ENCODE results near the gene NQO2.
A peak's percentile ranks its signal among the peaks of the same experiment; 100 is the strongest.
"Not testable (repeated sequence)": the region's sequence is repeated elsewhere in the genome, so short reads cannot be mapped to it uniquely, and the experiment has no call there.

NQO2 gene

GRCh38 chr6:3014675-3015066 is 15.0 kb downstream of the NQO2 start:
- DNase-seq, result no peak

- DNase-seq, result no peak
Observed at GRCh38 chr6:3015144-3015543, 15.4 kb downstream of the NQO2 start.

- no peak for DNase-seq
Observed at GRCh38 chr6:3016473-3017280, 17.0 kb downstream of the NQO2 start.

GRCh38 chr6:3017304-3017703 is 17.6 kb downstream of the NQO2 start:
- DNase-seq, result no peak

- no peak for DNase-seq
Observed at GRCh38 chr6:3019065-3019464, 19.4 kb downstream of the NQO2 start.

- DNase-seq, result no peak
Observed at GRCh38 chr6:3019749-3020320, 20.1 kb downstream of the NQO2 start.

GRCh38 chr6:3020976-3021598 is 21.4 kb downstream of the NQO2 start:
- DNase-seq, result not testable (repeated sequence)

- DNase-seq, result no peak
Observed at GRCh38 chr6:3022765-3023662, 23.3 kb downstream of the NQO2 start.

- peak; percentile 38 for DNase-seq
Observed at GRCh38 chr6:3023663-3024483, 24.2 kb downstream of the NQO2 start.

GRCh38 chr6:3026791-3027626 is 27.3 kb downstream of the NQO2 start:
- DNase-seq, result peak; percentile 4

- not testable (repeated sequence) for DNase-seq
Observed at GRCh38 chr6:3028156-3028555, 28.5 kb downstream of the NQO2 start.

GRCh38 chr6:3031857-3032640 is 32.4 kb downstream of the NQO2 start:
- DNase-seq, result no peak

GRCh38 chr6:3032986-3033385 is 33.3 kb downstream of the NQO2 start:
- no peak for DNase-seq

- DNase-seq, result no peak
Observed at GRCh38 chr6:3033652-3034051, 34.0 kb downstream of the NQO2 start.

GRCh38 chr6:3035397-3035796 is 35.7 kb downstream of the NQO2 start:
- DNase-seq, result no peak

GRCh38 chr6:3036861-3037637 is 37.4 kb downstream of the NQO2 start:
- no peak for DNase-seq

GRCh38 chr6:3037638-3038365 is 38.1 kb downstream of the NQO2 start:
- DNase-seq, result no peak

GRCh38 chr6:3039384-3039783 is 39.7 kb downstream of the NQO2 start:
- no peak for DNase-seq

- no peak for DNase-seq
Observed at GRCh38 chr6:3041147-3041546, 41.5 kb downstream of the NQO2 start.

Measured in midbrain (tissue), 1 donor.